Bone marrow (tissue), 2 donors: Measurements from ENCODE around the gene BSN.

Experiments
- DNase-seq, 2 donors: peaks; one replicate each; lab custom pipeline; 2025; lab: John Stamatoyannopoulos, UW

Gene BSN

GRCh38 chr3:49717959-49718857, 163.9 kb downstream of the BSN start:
- DNase-seq, result no peak

DNA sequence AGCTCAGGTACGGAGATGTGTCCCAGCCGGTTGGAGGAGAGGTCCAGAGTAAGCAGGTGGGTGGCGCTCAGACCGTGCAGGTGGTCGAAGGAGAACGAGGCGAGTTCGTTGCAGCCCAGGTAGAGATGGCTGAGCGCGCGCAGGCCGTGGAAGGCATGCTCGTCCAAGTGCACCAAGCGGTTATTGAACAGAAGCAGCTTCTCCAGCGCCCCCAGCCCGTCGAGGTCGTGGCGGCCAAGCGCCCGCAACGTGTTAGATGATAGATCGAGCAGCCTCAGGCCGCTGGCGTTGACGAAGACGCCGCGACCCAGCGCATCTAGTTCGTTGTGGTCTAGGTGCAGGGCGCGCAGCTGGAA, 164.6 kb downstream of the BSN start:
- DNase-seq, result no peak

- DNase-seq, result peak; percentile 81 to 88
Measured at GRCh38 chr3:49719214-49719884, 165.1 kb downstream of the BSN start, which contains the start of gene AMIGO3. Gene AMIGO3 (minus strand): TSS chr3:49719684. CDS start chr3:49719465, 219 bp downstream.
